Gastroesophageal sphincter (tissue), 3 donors: Measurements from ENCODE around the gene PDIA4.

Experiments used
- CTCF ChIP-seq, 4 experiments: fragments of 200-600 bp in 2 of 4; fragments of 450-650 bp in 2 of 4; sonication (generic) in 1 of 4; IDR thresholded peaks; one replicate each; pipeline ENCODE4 v1.5.1; 2017 to 2019; ENCODE audit warnings: antibody characterized with exemption in 4 of 4, mild to moderate bottlenecking in 2 of 4, moderate library complexity in 2 of 4
- POLR2AphosphoS5 ChIP-seq: sonication (generic); formaldehyde crosslinking; IDR thresholded peaks from one replicate; pipeline ENCODE4 v1.6.1; 2017; ENCODE audit warnings: antibody characterized with exemption

GRCh38 chr7:148993193-148993592 lies 35.1 kb downstream of the PDIA4 start:
- no peak for TF ChIP-seq CTCF (IDR thresholded peaks at IDR 0.05)
- no peak for TF ChIP-seq POLR2AphosphoS5
